Urinary bladder (tissue), 4 donors: ENCODE measurements around the gene MEGF8. TPM values are rescaled to one million over a fixed set of nuclear protein-coding genes. Genes with fewer than 3 reads are reported as not detected.
A peak's percentile ranks its signal among the peaks of the same experiment; 100 is the strongest.
"Not testable (repeated sequence)": the region's sequence is repeated elsewhere in the genome, so short reads cannot be mapped to it uniquely, and the experiment has no call there.

Source experiments
- DNase-seq: peaks from one replicate; pipeline ENCODE4 v3.0.0-alpha.2; 2015; ENCODE audit errors: extremely low spot score
- H3K27ac ChIP-seq: one replicate; pipeline ENCODE4 v1.5.1; 2013; ENCODE audit warnings: low read depth, mild to moderate bottlenecking, moderate library complexity
- H3K36me3 ChIP-seq: one replicate; pipeline ENCODE4 v1.6.1; 2013; ENCODE audit warnings: mild to moderate bottlenecking, moderate library complexity; ENCODE audit not compliant: insufficient read depth
- H3K4me1 ChIP-seq: one replicate; pipeline ENCODE4 v1.6.1; 2013; ENCODE audit warnings: mild to moderate bottlenecking, moderate library complexity; ENCODE audit not compliant: insufficient read depth
- H3K4me3 ChIP-seq: one replicate; pipeline ENCODE4 v1.5.1; 2013; ENCODE audit warnings: low read depth, low read length
- WGBS: extraction: QIAGEN DNeasy Blood & Tissue Kit; methylation state at CpG from one replicate; pipeline ENCODE4 v1.1.7; 2013; 5-methylcytosine and 5-hydroxymethylcytosine counted together
- polyA plus RNA-seq: library from polyadenylated mRNA; stranded (reverse); fragments of 200-250 nt; gene quantifications from one replicate; pipeline ENCODE4 v1.2.3, GENCODE V29; 2013
- total RNA-seq: library from RNA; depleted of rRNA; stranded (reverse); fragments of >200 nt; gene quantifications from one replicate; pipeline ENCODE4 v1.2.3, GENCODE V29; 2014
- donor health status: healthy with polysubstance abuse.
- donor health status: healthy.

The MEGF8 gene
- total and polyA plus RNA-seq, 2 donors: 14.7 to 19.8 TPM

DNA sequence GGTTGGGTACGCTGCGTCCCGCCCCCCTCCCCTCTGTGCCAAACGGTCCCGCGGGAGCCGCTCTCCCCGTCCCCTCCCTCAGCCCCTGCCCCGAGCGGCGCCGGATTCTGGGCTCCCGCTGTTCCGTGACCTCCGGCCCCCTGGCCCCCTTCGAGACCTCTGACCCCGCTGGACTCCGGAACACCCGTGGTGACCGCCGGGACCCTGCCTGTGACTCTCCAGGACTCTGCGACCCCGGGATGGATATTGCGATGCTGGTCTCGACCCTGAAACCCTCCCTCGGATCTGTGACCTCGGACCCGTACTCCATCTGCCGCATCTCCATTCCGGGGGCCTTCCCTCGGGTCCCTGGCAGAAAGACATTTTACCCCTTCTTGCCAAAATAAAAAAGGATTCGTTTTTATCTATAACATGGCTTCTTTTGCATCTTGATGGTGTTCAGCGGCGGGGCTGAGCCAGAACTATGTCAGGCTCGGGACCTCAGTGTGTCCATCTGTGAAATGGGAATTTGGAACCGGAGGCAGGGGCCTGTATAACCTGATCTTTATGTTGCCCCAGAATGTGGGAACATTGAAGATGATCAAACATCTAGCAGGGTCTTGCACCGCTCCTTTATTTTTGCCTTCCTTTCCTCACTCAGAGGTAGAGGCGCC lies 654 bp upstream of the MEGF8 start:
- H3K4me3 ChIP-seq: peak overlapping the region; percentile 22
- WGBS: 3% methylated on average over 38 of the region's 38 CpGs
- no peaks in the 10 kb centered on the region for H3K36me3 ChIP-seq
- no peaks in the 10 kb centered on the region for H3K4me1 ChIP-seq
- H3K27ac ChIP-seq: no peak overlapping the region
- DNase-seq: no peak

DNA sequence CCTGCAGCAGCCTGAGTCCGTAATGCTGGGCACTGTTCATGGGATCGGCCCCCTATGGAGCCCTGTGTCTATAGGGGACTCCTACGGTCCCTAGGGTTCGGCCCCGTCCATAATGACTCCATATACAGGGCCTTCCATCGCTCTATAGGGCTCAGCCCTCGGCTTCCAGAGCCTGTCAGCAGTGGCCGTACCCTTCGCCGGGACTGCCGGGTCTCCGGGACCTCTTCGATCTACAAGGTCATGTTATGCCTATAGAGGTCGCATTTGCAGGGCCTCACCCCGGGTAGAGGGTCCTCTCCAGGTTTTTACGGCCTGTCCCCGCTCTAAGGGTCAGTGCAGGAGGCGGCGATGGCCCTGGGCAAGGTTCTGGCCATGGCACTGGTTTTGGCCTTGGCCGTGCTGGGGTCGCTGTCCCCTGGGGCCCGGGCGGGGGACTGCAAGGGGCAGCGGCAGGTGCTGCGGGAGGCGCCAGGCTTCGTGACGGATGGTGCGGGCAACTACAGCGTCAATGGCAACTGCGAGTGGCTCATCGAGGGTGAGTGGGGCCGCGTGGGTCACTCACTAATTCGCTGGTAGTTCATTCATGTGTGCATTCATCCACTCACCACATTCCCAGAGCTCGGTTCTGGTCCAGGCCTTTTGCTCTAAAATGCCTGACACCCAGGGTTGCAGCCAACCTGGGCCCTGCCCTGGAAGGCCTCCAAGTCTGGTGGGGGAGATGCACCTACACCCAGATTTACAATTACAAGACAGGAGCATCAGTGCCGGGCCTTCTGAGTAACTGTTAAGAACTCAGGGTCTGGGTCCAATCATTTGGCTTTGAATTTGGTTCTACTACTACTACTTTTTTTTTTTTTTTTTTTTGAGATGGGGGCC lies 699 bp downstream of the MEGF8 start:
- peak overlapping the region; percentile 71 for H3K4me3 ChIP-seq
- no peak overlapping the region for H3K27ac ChIP-seq
- 3% methylated on average over 37 of the region's 37 CpGs for WGBS
- H3K36me3 ChIP-seq: no peaks in the 10 kb centered on the region
- no peaks in the 10 kb centered on the region for H3K4me1 ChIP-seq
- DNase-seq: no peak

DNA sequence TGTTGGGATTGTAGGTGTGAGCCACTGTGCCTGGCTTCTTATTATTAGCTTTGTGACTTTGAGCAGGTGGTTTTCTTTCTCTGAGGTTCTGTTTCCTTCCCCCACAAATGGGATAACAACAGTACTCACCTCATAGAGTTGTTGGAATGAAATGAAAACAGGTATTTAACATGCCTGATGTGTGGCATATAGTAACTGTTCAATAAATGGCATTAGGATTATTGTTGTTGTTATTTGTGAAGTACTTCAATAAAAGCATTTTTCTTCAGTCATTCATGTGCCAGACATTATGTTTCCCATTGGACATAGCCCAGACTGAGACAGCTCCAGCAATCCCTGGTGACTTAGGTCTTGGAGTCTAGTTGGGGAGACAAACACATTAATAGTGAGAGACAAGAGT lies 1.5 kb downstream of the MEGF8 start:
- Histone ChIP-seq H3K4me3 (no peak overlapping the region), H3K36me3 (no peaks in the 10 kb centered on the region), H3K4me1 (no peaks in the 10 kb centered on the region), H3K27ac (no peak overlapping the region)
- no peak for DNase-seq

DNA sequence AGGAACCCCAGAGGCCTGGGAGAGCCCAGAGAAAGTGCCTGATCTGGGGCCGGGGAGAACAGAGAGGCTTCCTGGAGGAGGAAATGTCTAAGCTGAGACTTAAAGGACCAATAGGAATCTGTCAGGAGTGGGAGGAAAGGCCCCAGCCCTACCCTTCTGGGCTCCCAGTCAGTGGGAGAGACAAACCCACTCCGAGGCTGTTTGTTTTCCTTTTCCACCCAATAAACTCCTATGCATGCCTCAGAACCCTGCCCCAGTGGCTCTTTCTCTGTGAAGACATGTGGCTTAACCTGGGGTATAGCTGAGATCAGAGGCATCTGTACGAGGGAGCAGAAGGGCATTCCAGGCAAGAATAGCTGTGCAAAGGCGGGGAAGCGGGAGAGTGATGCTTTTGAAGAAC lies 1.9 kb downstream of the MEGF8 start:
- H3K4me3 ChIP-seq: no peak overlapping the region
- H3K27ac ChIP-seq: no peak overlapping the region
- 89% methylated on average over 5 of the region's 5 CpGs for WGBS
- H3K36me3 ChIP-seq: no peaks in the 10 kb centered on the region
- no peak for DNase-seq
- H3K4me1 ChIP-seq: no peaks in the 10 kb centered on the region

DNA sequence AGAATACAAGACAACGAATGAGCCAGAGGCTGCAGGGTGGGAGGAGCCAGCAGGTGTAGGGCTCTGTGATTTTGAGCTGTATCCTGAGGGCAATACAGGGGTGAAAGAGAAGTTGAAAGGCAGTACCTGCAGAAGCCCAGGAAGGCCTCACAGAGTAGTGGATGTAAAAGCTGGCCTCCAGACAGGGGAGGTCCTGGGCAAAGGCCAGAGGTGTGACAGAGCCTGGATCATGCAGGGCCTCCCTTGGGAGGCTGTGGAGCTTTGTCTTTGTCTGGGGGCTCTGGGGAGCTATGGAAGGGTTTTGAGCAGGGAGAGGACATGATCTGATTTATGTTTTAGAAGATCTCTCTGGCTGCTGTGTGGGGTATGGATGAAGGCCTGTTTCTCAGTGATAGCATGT lies 2.7 kb downstream of the MEGF8 start:
- no peaks in the 10 kb centered on the region for H3K4me1 ChIP-seq

DNA sequence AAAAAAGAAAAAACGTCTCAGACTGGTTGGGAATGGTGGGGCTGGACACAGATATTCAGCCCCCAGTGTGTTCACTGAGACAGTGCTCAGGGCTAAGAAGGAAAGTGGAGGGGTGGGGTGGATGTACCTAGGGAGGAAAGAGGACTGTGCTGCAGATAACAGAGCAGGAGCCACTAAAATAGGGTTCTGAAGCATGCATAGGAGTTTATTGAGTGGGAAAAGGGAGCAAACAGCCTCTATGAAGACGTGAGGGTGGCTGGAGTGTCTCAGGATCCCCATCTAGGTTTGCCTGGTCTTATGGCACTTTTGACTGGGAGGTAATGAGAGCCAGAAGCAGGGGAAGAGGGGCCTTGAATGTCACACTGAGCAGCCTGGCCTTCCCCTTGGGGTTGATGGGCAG lies 3.4 kb downstream of the MEGF8 start:
- WGBS: 74% methylated on average over 2 of the region's 2 CpGs
- Histone ChIP-seq H3K4me1 (no peaks in the 10 kb centered on the region), H3K27ac (no peak overlapping the region), H3K4me3 (no peak overlapping the region), H3K36me3 (no peaks in the 10 kb centered on the region)
- DNase-seq: no peak

More for the DNA sequence above, 2.7 kb downstream of the MEGF8 start:
- Histone ChIP-seq H3K36me3 (no peaks in the 10 kb centered on the region), H3K27ac (no peak overlapping the region), H3K4me3 (no peak overlapping the region)
- DNase-seq: no peak
- 68% methylated on average over 1 of the region's 1 CpG for WGBS

DNA sequence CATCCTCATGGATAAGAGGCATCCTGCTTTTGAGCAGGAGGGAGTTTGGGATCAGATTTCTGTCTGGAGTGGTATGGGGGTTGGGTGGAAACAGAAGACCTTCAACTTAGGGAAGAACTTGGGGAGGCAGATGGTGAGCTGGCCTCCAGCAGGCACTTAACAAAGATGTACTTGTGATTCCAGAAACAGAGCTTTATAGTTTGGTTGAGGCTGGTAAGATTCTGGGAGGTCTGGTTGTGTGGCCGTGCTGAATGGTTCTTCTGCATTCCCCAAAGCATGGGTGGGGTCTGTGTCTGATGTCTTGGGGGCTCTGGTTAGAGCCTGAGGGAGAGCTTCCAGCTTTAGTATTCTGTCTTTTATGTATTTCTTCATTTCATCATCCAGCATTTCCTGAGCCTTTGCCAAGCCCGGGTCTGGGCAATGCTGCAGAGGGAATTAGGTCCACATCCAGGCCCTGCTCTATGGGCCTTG lies 4.8 kb downstream of the MEGF8 start:
- no peak for DNase-seq
- Histone ChIP-seq H3K36me3 (no peaks in the 10 kb centered on the region), H3K4me3 (no peak overlapping the region), H3K4me1 (no peaks in the 10 kb centered on the region), H3K27ac (no peak overlapping the region)
- WGBS: 40% methylated on average over 2 of the region's 2 CpGs

DNA sequence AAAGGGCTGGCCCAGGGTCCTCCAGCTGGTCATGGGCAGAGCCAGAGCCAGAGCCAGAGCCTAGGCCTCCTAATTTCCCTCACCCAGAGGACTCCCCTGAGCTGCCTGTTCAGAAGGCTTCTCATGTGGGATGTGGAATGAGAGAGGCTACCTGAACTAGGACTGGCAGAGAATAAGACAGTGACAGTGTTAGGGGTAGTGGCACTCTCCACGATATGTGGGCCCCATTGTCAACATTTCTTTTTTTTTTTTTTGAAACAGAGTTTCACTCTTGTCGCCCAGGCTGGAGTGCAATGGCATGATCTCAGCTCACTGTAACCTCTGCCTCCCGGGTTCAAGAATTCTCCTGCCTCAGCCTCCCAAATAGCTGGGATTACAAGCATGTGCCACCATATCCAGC lies 5.9 kb downstream of the MEGF8 start:
- DNase-seq, H3K27ac ChIP-seq: not testable (repeated sequence)
- 84% methylated on average over 3 of the region's 3 CpGs for WGBS

DNA sequence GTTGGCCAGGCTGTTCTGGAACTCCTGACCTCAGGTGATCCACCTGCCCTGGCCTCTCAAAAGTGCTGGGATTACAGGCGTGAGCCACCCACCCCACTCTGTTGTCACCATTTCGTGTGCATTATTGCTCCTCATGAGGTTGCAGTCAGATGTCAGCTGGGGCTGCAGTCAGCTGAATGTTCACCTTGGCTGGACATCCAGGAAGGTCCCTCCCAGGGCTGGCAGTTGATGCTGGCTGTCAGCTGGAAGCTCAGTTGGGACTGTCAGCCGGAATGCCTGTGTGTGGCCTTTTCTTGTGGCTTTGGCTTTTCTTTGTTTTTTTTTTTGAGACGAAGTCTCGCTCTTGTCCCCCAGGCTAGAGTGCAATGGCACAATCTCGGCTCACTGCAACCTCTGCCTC lies 6.6 kb downstream of the MEGF8 start:
- H3K4me1 ChIP-seq: no peaks in the 10 kb centered on the region
- 89% methylated on average over 6 of the region's 6 CpGs for WGBS
- H3K27ac ChIP-seq: no peak overlapping the region
- H3K36me3 ChIP-seq: no peaks in the 10 kb centered on the region
- H3K4me3 ChIP-seq: no peak overlapping the region
- no peak for DNase-seq

More for the DNA sequence above, 5.9 kb downstream of the MEGF8 start:
- H3K4me3 ChIP-seq, H3K4me1 ChIP-seq, H3K36me3 ChIP-seq: not testable (repeated sequence)

DNA sequence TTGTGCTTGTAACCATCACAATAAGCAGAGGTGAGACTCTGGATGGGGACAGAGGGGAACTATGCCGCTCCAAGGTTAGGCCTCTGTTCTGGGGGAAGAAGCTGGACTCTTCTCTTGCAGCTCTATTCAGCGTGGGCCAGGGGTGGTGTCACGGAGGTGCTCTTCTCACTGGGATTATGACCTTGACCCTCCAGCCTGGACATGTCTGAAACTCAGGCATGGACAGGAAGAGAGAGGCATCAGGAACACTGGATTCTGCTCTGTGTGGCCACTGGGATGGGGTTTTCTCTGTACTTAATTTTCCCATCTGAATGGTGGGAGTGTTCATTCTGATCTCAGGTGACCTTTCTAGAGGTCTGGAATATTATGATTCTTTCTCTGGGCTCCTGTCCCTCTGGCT lies 7.6 kb downstream of the MEGF8 start:
- 96% methylated on average over 3 of the region's 3 CpGs for WGBS
- no peak for DNase-seq
- Histone ChIP-seq H3K27ac (no peak overlapping the region), H3K4me3 (no peak overlapping the region), H3K36me3 (no peaks in the 10 kb centered on the region), H3K4me1 (no peaks in the 10 kb centered on the region)

DNA sequence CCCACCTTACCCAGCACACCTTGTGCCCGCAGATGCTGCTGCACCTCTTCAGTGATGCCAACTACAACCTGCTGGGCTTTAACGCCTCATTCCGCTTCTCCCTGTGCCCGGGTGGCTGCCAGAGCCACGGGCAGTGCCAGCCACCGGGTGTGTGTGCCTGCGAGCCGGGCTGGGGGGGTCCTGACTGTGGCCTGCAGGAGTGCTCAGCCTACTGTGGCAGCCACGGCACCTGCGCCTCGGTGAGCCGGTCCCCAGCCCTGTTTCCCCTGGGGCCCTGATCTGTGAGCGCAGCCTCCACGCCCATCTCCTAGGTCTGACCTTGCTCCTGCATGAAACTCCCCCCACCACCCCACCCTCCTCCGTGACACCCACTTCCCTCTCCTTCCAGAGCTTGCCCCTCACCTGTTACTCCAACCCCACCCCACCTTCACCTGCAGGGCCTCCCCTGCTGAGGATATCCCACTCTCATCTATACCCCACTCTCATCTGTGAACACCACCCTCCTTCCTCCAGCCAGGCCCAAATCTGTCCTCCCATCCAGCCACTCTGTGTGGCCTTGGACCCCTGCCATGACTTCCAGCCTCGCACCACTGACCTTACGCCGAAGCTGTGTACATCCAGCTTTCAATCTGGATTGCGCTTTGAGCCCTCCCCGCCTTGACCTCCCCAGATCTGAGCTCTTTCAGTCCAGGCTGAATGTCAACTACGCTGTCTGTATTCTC lies 8.7 kb downstream of the MEGF8 start:
- no peak for DNase-seq
- Histone ChIP-seq H3K4me3 (no peak overlapping the region), H3K27ac (no peak overlapping the region), H3K36me3 (no peaks in the 10 kb centered on the region), H3K4me1 (no peaks in the 10 kb centered on the region)
- 87% methylated on average over 21 of the region's 21 CpGs for WGBS

DNA sequence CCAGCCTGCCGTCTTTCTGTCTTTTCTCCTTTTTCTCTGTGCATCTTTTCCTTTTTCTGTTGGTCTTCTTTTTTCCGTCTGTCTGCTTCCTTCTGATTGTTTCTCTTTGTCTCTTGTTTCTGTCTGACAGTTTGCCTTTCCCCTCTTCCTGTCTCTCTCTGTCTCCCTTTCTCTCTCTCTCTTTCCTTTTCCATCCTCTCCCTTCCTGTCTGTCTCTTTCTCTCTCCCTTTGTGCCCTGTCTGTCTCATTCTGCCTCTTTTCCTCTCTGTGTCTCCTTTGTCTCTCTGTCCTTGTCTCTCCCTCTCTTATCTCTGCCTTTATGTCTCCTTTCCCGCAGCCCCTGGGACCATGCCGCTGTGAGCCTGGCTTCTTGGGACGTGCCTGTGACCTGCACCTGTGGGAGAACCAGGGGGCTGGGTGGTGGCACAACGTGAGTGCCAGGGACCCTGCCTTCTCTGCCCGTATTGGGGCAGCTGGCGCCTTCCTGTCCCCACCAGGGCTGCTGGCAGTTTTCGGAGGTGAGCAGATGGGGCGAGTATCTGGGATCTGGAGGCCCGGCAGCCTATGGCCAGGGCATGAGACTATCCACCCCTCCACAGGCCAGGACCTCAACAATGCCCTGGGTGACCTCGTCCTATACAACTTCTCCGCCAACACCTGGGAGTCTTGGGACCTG lies 9.4 kb downstream of the MEGF8 start:
- no peak overlapping the region for H3K4me3 ChIP-seq
- WGBS: 92% methylated on average over 13 of the region's 13 CpGs
- H3K27ac ChIP-seq: no peak overlapping the region
- no peaks in the 10 kb centered on the region for H3K4me1 ChIP-seq
- no peak for DNase-seq
- H3K36me3 ChIP-seq: no peaks in the 10 kb centered on the region

DNA sequence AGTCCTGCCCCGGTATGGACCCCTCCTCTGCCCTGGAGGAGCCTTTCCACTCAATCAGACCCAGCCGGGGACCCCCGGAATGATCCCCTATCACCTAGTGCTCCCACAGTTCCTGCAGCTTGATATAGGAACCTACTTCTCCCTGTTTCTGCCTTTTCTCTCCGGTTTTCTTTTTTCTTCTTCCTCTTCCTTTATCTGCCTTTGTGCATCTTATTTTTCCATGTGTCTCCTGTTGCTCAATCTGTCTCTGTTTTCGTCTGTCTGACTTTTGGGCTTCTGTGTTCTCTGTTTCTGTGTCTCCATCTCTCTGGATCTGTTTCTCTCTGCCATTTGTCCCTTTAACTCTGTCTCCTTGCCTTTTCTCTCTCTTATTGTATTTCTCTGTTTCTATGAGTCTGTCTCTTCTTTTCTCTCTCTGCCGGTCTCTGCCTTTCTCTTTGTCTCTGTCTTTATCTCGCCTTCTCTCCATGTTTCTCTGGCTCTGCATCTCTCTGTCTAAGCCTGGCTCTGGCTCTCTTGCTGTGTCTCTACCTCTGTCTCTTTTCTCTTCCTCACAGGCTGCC lies 10.0 kb downstream of the MEGF8 start:
- 89% methylated on average over 7 of the region's 7 CpGs for WGBS
- Histone ChIP-seq H3K27ac (no peak overlapping the region), H3K36me3 (no peaks in the 10 kb centered on the region), H3K4me3 (no peak overlapping the region), H3K4me1 (no peaks in the 10 kb centered on the region)
- DNase-seq: no peak
